Sciatic nerve (tissue), 2 donors: ENCODE results near the gene SDK1. TPM values are rescaled to one million over a fixed set of nuclear protein-coding genes. Genes with fewer than 3 reads are reported as not detected.

Experiments
- ATAC-seq: fragments of 200-7000 bp; cut with Tn5 transposase; one replicate; pipeline ENCODE4 v1.9.1; 2020; ENCODE audit warnings: mild to moderate bottlenecking, moderate library complexity
- DNase-seq: peaks from one replicate; pipeline ENCODE4 v3.0.0-alpha.2; 2020; ENCODE audit warnings: low spot score
- intact Hi-C: fragments of 100-400 bp; cut with DNase I; formaldehyde crosslinking; loops from one replicate; pipeline ENCODE4 v1.14.2; 2022
- total RNA-seq: library from RNA; stranded (reverse); fragmentation: NEBNext Ultra II Directional; extraction: Animal tissue kit (Norgen Biotek cat#: 25700); gene quantifications from one replicate; pipeline ENCODE4 v1.2.1, GENCODE V29; 2021
- donor health status: DM: no; HTN: no; CAD: no.
- donor health status: DM: no; HTN: no; CAD: no.

SDK1 gene
- total RNA-seq, 1 donor from 2014 or later: 11.2 TPM

DNA sequence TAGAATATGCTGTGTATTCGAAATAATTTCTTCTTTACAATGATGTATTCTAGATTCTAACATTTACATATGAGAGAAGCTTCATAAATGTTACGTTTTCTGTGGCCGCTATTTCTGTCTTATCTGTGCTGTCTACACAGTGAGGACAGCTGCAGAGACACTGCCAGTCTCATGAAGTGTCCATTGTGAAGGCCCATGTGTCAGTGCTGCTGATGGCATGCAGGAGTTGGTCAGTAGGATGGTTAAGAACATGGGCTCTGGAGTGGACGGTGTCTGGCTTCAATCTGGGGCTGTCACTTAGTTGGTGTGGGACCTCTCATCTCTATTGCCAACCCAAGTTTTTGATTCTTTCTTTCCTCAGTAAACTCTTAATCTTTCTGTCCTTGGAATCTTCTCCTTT, 137.3 kb downstream of the SDK1 start:
- intact Hi-C loops: no loop called here
- no peak for ATAC-seq
- no peak for DNase-seq

- intact Hi-C loops: no loop called here
- ATAC-seq (no peak), DNase-seq (no peak)
Measured at GRCh38 chr7:3439333-3440030, 138.4 kb downstream of the SDK1 start.

GRCh38 chr7:3440509-3440908, 139.5 kb downstream of the SDK1 start:
- intact Hi-C loops: no loop called here
- ATAC-seq: no peak
- no peak for DNase-seq

DNA sequence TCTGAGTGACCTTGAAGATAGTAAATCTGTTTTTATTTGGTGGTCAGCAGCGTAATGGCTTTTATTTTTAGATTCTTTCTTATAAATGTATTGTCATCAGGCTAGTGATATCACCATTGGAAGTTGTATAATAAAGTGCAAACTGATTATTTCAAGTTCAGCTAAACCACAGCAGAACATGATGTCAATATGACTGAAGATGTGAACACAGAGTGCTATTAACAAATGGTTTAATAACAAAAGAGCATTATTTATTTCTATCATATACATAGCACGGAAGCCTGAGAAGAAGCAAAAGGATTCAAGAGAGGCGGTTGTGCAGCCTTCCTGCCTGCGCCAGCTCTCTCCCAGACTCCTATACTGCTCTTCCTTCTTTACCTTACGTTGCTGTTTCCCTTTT, 142.7 kb downstream of the SDK1 start:
- no peak for DNase-seq
- intact Hi-C loops: no loop called here
- no peak for ATAC-seq

GRCh38 chr7:3446786-3447185, 145.7 kb downstream of the SDK1 start:
- intact Hi-C loops: no loop called here
- no peak for ATAC-seq
- no peak for DNase-seq

DNA sequence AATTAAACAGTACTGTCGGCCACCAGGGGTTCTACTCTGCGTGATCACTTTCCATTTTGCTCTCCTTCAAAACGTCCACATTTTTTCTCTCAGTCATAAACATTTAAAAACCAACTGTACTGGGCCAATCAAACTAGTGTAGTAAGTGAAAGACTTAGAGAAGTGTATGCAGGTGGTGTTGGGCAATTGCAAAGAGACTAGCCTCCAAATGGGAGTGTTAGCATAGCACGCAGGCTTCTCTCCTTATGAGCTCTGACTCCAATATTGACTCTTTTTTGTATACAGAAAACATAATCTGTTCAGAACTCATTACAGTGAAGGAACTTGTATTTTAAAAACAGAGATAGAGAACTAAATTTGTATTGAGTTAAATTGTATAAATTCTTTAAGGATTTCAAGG, 150.6 kb downstream of the SDK1 start:
- intact Hi-C loops: no loop called here
- ATAC-seq (no peak), DNase-seq (no peak)

GRCh38 chr7:3453398-3453797, 152.3 kb downstream of the SDK1 start:
- ATAC-seq: no peak
- intact Hi-C loops: no loop called here
- no peak for DNase-seq

DNA sequence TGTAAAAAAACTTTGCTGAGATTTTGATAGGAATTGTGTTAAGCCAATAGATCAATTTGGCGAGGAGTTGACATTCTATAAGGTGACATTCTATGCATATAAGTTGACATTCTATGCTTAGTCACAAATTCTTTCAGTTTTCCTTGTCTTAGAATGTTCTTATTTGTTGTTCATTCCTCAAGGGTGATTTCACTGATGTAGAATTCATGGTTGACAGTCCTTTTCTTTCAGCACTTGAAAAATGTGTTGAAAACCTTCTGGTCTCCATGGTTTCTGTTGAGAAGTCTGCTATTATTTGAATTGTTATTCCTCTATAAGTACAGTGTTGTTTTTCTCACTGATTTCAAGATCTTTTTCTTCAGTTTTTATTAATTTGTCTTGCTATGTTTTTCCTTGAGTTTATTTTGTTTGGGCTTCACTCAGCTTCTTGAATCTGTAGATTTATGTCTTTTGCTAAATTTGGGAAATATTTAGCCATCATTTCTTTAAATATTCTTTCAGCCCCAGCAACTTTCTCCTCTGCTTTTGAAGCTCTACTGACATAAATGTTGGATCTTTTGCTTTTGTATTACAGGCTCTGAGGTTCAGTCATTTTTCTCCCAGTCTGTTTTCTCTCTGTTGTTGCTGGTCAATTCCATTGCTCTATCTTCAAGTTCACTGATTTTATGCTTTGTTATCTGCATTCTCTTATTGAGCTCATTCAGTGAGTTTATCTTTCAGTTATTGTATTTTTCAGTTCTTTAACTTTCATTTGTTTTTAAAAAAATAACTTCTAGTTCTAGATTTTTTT, 154.9 kb downstream of the SDK1 start:
- DNase-seq (no peak), ATAC-seq (no peak)
- intact Hi-C loops: no loop called here

DNA sequence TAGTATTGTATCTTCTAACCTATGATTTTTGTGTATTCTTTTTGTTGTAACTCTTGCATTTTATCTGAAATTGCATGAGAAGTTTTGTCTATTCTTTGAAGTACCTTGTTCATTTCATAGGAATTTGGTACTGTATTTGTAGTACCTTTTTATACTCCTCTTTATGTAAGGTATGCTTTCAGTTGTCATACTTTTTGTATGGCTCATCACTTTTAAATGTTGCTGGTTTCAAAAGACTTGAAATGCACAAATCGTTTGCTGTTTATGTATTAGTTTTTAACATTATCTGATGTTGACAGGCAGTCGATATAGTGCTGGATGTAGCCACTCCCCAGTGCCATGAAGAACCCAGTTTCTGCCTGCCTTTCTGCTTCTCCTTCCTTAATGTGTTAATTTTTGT, 158.1 kb downstream of the SDK1 start:
- intact Hi-C loops: no loop called here
- ATAC-seq: no peak

DNA sequence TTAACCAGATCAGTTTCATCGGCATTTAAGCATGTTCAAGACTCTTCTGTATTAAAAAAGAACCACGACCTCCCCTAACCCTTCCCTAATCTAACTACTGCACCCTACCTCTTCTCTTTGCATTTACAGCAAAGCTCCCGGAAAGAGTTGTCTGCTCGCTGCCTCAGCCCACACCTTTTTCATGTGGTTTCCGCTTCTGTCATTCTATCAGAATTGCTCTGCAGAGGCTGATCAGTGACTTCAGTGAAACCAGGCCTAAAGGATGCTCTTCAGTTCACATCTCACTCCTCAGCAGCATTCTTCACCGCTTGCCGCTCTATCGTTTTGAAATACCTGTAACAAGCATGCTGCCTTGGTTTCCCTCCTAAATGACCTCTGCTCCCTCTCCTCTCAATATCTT, 160.9 kb downstream of the SDK1 start:
- DNase-seq: no peak
- ATAC-seq: no peak
- intact Hi-C loops: no loop called here

More for the DNA sequence above, 158.1 kb downstream of the SDK1 start:
- DNase-seq: no peak

DNA sequence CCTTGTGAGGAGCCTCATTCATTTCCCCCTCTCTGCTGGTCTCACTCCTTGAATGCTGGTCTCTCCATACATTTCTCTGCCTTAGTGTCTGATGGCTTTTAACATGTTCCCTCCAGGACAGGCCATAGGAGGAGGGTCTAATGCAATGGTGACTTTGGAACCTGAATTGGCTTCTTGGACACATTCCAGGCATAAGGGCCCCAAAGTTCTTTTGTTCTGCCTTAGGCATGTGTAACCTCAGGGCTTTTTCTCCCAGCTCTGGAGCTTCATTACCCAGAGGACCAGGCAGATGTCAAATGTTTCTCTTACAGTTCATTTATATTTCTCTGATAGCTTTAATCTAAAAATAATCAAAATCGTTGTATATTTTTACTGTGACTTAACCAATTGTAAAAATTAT, 162.6 kb downstream of the SDK1 start:
- DNase-seq (no peak), ATAC-seq (no peak)
- intact Hi-C loops: no loop called here

GRCh38 chr7:3464900-3465622, 164.0 kb downstream of the SDK1 start:
- ATAC-seq: no peak
- intact Hi-C loops: no loop called here
- no peak for DNase-seq

DNA sequence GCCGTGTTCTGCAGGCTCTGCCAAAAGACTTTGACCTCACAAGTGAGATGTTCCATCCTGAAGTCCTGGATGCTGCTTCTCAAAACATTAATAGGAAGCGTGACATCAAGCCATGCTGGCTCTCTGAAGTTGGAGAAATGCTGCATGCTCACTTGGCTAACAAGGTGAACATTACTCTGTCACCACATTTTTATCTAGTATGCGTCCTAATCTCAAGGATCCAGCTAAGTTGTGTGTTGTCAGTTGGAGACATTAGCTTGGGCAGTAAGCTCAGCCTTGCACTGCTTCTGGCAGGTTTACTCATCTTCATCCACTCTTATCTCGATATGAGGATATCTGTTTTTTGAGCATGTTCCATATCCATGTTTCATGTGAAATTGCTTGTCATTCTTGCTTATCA, 165.2 kb downstream of the SDK1 start:
- ATAC-seq (no peak), DNase-seq (no peak)
- intact Hi-C loops: no loop called here

- ATAC-seq: no peak
- intact Hi-C loops: no loop called here
Measured at GRCh38 chr7:3469641-3470040, 168.6 kb downstream of the SDK1 start.

DNA sequence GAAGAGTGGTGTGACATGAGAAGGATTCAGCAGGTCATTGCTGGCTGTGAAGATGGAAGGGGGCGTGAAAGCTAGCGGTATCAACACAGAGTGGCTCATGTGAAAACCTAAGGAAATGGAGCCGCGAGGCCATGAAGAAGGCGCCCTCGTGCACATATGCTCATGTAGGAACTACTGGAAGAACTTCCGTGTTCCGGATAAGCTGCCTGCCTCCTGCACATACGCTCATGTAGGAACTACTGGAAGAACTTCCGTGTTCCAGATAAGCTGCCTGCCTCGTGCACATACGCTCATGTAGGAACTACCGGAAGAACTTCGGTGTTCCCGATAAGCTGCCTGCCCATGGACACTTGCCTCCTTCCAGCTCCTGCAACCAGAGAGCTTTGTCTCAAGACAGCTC, 179.1 kb downstream of the SDK1 start:
- no peak for DNase-seq
- no peak for ATAC-seq
- intact Hi-C loops: no loop called here

More at GRCh38 chr7:3469641-3470040, 168.6 kb downstream of the SDK1 start:
- DNase-seq: no peak

- DNase-seq (no peak), ATAC-seq (no peak)
- intact Hi-C loops: no loop called here
Measured at GRCh38 chr7:3481435-3481834, 180.4 kb downstream of the SDK1 start.

DNA sequence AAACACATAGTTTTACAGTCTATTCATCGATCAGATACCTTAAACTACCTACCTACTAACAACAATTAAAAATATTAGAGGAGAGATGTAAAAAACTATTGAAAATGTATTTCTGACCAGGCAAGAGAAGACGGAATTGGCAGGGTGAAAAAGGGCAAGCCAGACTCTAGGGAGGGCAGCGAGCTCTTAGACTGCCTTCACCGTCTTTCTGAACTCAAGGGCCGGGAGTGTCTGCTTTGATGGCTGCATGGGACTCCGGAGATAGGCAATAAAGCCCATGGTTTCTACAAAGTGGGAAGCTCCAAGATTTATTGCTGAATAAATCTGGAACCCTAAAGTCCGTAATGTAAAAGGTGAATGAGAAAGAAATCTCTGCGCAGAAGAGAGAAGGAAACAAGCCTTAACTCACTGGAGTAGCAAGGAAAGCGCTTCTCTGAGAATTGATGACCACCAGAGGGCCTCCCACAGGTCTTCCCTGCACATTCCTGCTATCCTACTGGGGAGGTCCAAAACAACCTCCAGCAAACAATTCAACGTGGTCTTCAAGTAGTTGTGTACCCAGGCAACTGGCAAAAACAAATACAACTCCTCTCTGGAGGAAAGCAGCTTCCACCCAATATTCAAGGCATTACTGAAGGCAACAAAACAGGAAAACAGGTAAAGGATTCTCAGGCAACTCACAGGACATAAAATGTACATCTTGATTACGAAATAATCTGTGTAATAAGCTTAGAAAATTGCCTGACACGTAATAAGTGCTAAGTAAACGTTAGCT, 181.3 kb downstream of the SDK1 start:
- DNase-seq (no peak), ATAC-seq (no peak)
- intact Hi-C loops: no loop called here

GRCh38 chr7:3486841-3487240, 185.8 kb downstream of the SDK1 start:
- no peak for DNase-seq
- ATAC-seq: no peak
- intact Hi-C loops: no loop called here

- intact Hi-C loops: no loop called here
- ATAC-seq (no peak), DNase-seq (no peak)
Measured at GRCh38 chr7:3488829-3489228, 187.8 kb downstream of the SDK1 start.
